GM19238 (cell line): ENCODE measurements around the gene SC5D.
A peak's percentile ranks its signal among the peaks of the same experiment; 100 is the strongest.

ENCODE experiments used
- DNase-seq: peaks from one replicate; pipeline ENCODE4 v3.0.0; 2011; ENCODE audit warnings: low spot score; ENCODE audit not compliant: insufficient read length

Gene SC5D, protein sequence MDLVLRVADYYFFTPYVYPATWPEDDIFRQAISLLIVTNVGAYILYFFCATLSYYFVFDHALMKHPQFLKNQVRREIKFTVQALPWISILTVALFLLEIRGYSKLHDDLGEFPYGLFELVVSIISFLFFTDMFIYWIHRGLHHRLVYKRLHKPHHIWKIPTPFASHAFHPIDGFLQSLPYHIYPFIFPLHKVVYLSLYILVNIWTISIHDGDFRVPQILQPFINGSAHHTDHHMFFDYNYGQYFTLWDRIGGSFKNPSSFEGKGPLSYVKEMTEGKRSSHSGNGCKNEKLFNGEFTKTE

DNA sequence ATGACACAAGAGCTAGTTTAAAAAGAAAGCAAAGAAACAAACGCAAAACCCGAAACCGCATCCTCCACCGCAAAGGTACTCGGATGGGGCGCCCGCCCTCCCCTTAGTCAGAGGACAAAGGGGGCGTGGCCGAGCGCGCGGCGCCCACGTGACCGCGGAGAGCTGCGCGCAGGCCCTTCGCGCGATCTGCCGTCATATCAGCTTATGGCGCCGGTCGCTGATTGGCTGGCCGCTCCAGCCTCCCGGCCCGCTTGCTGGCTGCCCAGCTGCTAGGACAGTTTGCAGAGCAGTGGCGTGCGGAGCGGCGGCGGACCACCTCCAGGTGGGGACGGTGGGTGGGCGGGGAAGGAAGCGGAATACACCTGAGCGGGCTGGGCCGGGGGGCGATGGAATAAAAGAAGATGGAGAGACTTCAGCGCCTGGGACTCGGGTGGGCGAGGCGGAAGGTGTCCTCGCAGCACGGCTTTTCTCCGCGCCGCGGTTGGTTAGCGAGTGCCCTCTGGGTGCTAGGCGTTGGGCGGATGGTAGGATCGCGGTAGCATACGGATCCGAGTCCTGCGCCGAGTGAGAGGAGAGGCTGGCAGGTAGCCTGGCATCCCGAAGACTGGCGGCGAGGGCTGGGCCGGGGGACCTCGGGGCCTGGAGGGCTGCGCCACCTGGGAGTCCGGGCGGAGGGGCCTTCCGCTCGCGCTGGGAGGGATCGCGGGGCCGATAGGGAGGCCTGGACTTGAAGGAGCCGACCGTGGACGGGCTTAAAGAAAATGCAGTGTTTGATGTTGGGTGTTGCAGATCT is at the start of gene SC5D:
SC5D (plus strand) TSS at position 277 of the 793 bp plus-strand sequence. CDS start 10,605 bp downstream, outside the sequence.
- peak; percentile 90 for DNase-seq

DNA sequence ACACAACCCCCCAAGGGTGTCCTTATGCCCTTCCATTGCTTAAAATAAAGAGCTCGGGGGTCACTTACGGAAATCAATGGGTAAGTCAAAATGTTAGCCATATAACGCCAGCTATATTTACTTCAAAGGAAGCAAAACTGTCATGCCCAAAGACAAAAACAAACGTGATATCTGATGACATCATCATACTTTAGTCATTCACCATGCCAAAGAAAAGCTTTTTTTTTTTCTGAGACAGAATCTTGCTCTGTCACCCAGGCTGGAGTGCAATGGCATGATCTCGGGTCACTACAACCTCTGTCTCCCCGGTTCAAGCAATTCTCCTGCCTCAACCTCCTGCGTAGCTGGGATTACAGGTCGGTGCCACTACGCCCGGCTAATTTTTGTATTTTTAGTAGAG is 47.7 kb upstream of the SC5D start:
- DNase-seq: no peak

DNA sequence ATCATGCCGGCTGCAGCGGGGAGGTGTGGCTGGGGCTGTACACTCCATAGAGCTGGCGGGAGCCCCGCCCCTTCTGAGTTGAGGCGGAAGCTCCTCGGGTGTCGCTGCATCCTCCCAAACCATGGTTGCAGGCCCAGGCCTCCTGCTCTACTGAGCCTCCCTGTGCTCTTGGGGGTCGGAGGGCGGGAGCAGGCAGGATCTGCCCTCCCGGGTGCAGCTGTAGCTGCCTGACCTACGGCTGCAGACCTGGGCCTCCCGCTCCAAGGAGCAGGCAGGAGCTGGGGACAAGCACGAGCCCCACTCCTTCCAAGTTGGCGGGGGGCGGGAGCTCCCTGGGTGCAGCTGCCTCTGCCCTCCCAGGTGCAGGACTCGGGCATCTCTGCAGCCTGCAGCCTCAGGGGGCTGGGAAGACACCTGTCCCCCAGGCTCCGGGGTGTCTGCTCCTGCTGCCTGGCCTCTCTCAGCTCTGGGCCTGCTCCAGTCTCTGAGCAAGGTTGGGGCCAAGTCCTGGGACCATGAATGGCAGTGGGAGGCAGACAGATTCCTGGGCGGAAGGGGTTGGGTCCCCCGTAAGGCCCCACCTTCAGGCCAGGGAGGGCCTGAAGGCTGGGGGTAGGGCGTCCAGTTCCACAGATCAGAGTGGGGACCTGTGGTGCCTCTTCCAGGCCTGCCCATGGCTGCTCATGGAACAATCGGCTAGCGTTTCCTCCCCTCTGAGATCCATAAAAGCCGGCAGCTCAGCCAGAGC is 46.4 kb upstream of the SC5D start:
- no peak for DNase-seq

DNA sequence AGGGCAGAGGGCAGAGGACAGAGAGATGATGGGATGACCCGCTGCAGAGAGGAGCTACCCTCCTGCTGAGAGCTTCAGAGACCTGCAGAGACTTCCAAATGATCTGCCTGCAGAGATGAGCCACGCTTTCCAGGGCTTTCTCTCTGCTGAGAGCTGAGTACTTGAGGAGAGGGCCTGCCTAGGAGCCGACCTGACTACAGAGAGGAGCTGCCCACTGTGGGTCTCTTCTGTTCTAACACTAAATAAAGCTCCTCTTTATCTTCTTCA is 45.9 kb upstream of the SC5D start:
- DNase-seq: no peak

DNA sequence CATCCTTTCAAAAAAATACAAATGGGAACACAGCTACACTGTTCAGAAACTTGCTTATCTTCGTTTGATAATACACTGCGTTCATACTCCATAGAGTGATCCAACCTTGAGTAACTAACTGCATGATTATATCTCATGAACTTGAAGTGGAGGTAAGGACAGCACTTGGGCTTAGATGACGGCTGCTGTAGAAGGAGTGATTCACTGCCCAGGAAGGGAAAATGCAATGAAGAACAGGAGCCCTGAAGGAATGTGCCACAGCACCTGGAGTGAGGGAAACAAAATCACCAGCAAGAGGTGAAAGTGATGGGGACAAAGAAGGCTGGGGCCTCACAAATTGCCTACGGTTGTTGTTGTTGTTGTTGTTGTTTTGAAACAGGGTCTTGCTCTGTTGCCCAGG is 44.1 kb upstream of the SC5D start:
- DNase-seq: no peak

DNA sequence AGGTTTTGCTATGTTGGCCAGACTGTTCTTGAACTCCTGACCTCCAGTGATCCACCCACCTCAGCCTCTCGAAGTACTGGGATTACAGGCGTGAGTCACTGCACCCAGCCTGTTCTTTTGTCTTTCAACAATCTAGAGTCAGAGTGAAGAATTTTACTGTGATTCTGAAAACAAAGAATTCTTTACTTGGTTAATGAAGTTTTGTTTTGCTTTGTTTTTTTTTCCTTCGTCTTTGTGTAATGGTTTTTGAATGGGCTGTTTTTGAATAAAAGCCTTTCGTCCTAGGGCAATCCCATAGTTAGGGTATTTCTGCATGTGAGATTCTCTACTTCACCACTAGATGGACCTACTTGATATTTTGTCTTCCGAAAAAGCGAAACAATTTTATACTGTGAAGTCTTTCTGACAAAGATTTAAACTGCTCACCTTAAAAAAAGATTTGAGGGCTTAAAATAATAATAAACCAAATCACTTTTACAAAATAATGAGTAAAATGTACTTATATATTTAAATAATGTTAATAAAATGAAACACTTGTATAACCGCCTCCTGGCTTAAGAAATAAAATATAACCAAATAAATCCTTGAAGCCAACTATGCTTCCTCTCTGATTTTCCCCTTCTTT is 43.4 kb upstream of the SC5D start:
- DNase-seq: peak; percentile 30

DNA sequence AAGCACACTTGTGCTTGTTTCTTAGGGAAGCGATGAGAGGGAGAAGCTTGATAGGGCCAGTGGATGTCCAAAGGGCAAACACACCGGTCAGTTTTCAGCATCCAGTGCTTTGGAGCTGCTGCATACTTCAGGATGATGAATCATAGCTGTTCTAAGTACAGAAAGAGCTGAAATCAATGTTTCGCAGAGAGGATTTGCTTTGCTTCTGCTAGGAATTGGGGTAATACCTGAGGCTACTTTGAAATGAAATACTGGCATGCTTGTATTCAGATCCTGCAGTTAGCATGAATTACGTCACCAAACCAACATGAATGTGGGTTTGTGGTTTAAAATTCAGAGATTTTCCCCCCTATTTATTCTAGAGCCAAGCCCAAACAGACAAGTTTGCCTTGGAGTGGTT is 41.7 kb upstream of the SC5D start:
- no peak for DNase-seq

DNA sequence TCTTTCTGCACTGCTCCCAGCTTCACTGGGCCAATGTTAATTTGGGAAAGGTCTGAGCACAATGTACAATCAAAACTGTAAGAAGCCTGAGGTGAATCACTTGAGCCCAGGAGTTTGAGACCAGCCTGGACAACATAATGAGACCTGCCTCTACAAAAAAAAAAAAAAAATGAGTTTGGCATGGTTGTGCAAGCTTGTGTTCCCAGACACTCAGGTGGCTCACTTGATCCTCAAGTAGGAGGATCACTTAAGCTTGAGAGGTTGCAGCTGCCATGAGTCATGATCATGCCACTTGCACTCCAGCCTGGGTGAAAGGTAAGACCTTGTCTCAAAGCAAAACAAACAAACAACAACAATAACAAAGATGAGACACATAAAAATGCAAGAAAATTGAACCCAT is 38.6 kb upstream of the SC5D start:
- DNase-seq: no peak

DNA sequence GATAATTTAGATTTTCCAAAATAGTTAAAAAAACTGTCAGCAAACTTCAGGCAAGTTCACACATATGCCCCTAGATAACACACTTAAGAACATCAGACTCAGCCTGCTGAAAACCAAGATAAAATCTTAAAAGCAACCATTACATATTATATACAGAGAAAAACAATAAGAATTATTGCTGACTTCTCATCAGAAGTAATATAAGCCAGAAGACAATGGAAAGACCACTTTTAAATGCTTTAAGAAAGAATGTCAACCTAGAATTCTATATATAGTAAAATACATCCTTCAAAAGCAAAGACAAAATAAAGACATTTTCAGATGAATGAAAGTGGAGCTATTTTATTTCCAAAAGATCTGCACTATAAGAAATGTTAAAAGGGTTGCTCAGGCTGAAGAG is 37.8 kb upstream of the SC5D start:
- DNase-seq: no peak

DNA sequence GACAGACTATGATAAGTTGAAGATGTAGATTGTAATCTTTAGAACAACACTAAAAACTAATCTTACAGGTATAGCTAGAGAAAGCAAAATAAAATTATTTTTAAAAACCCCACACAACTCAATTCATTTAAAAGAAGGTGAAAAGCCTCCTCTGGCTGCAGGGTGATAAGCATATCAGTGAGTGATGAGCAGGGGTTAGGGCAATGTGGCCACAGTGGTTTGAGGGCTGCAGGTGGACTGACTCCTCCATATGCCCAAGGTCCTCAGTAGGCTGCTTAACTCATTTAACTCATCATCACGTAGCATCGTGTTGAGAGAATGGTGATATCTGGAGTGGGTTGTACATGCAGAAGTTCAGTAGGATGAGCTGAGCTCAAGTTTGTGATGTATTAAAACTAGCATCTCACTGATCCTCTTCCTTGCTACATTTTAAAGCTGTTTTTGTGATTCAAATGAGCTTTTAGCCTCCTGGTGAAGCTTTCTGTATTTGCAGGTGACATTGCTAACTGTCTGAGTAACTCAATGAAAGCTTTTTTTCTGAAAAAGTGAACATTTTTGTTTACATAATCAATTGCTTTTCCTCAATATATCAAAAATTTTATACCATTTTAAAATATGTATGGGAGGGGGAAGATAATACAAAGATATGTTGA is 37.0 kb upstream of the SC5D start:
- no peak for DNase-seq

DNA sequence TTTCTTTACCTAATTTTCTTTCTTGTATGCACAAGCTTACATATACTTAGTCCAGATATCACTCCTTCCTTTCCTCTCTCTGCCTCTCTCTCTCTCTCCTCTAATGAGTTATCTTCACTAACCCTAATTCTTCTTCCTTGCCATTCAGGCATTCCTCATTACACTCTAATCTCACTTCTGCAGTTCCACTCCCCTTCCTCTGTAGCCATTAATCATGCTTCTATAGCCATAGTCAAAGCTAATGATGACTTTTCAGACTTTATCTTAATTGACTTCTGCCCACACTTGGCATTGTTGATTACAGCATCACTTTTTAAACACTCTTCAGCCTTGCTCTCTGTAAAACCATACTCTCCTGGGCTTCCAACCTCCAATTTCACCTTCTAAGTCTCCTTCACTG is 35.3 kb upstream of the SC5D start:
- no peak for DNase-seq

DNA sequence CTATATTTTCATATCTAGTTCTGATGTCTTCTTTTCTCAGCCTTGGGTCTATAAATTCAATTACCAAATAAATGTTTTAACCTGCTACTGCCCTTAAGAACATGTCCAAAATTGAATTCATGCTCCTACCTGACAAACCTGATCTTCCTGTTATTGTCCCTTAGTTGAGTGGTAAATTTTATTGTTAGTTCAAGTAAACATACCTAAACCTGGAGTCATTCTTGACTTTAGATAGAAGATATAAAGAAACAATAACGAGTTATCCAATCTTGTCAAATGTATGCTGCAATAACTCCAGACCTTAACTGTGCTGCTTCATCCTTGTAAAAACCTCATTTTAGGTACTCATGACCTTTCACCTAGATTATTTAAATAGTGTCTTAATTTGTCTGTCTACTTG is 34.6 kb upstream of the SC5D start:
- DNase-seq: no peak

DNA sequence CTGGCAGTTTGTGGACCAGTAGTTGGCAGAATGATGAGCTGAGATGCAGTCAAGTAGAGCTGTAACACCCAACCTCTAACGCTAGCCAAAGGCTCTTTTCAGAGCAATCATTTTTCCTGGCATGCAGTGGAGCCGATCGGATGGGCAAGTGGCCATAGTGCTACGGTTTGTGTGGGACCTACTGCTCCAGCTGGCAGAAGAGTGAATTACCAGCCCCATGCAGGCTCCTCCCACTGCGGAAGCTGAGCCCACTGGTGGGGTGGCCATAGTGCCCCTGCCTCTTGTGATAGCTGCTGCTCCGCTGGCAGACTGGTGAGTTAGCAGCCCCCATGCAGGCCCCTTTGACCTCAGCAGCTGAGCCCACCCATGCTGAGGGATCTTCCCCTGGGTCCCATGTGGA is 27.0 kb upstream of the SC5D start:
- DNase-seq: no peak

DNA sequence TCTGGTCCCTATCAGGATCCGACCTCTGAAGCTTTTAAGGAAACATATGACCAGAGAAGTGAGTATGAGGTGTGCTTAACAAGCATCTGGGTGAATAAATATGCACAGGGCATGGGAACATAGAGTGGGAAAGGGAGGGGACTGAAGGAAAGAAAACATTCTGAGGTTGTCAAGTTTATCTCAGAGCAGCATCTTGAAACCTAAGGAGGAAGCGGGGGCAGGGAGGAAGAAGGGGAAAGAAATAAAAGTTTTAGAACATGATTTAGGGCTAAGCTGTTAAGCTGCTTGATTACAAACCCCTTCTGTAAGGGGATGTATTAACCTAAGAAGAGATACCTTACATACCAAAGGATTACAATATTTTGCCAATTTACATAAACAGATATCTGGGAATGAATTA is 24.0 kb upstream of the SC5D start:
- DNase-seq: no peak

DNA sequence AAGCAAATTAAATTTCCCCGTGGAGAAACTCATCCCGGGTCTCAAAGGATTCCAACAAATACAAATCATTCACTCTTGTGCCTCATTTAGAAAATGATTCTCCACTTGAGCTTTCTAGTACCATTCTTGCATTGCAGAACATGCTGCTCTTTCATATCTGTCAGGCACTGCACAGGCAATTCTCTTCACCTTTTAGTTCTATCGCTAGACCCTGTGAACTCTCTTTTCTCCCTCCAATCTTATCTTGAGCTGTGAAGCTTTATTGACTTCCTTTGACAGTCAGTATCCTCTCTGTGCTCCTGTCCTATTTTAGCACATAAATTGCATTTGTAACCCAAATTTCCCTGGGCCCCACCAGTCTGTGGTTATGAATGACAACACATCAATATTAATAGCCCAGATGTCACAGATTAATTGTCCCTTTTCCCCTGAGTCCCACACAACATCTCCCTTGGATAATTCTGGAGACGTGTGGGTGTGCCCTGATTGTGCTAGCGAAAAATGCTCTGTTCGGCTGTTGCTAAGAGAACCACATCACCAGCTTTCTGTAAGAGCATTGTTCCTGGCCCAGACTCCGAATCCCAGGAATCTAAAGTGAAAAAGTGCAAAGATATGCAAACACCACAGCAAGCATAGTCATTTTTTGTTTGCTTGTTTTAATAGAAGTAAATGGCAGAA is 22.4 kb upstream of the SC5D start:
- DNase-seq: no peak

DNA sequence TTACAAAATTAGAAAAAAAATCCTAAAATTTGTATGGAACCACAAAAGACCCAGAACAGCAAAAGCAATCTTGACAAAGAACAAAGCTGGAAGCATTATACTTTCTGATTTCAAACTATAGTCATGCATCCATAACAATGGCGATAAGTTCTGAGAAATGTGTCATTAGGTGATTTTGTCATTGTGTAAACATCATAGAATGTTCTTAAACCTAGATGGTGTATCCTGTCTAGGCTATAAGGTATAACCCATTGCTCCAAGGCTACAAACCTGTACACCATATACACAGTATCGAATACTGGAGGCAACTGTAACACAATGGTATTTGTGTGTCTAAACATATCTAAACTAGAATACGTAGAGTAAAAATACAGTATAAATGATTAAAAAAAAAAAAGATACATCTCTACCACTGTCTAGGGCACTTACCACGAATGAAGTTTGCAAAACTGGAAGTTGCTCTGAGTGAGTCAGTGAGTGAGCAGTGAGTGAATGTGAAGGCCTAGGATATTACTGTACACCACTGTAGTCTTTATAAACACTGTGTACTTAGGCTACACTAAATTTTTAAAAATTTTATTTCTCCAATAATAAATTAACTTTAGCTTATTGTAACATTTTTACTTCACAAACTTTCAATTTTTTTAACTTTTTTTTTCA is 18.1 kb upstream of the SC5D start:
- DNase-seq: no peak

DNA sequence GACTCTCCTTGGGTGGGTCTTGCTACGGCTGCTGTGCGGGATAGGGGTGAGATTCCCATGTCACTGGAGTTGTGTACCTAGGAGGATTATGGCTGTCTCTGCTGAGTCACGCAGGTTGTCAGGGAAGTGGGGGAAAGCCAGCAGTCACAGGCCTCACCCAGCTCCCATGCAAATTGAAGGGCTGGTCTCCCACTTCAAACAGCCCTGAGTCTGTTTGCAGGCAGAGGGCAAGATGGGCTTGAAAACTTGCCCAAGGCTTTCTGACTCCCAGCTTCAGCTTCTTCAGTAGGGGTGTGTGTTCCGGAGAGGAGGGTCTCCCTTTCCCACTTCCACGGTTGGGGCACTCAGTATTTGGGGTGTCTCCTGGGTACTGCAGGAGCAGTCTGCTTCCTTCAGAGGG is 10.9 kb upstream of the SC5D start:
- DNase-seq: no peak

DNA sequence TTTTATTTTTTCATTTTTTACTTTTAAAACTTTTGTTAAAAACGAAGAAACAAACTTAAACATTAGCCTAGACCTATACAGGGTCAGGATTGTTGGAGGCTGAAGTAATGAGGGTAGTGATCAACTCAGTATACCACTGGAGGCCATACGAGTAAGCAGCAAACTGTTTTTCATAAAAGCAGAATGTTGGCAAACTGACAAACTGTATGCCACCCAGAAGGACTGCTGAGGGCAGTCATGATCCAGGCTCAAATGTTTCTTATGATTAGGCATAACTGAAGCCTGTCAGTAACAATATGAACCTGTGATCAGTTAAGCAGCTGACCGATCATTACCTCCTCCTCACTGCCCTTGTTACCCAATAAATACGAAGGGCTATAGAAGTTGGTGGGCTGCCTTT is 10.2 kb upstream of the SC5D start:
- no peak for DNase-seq

DNA sequence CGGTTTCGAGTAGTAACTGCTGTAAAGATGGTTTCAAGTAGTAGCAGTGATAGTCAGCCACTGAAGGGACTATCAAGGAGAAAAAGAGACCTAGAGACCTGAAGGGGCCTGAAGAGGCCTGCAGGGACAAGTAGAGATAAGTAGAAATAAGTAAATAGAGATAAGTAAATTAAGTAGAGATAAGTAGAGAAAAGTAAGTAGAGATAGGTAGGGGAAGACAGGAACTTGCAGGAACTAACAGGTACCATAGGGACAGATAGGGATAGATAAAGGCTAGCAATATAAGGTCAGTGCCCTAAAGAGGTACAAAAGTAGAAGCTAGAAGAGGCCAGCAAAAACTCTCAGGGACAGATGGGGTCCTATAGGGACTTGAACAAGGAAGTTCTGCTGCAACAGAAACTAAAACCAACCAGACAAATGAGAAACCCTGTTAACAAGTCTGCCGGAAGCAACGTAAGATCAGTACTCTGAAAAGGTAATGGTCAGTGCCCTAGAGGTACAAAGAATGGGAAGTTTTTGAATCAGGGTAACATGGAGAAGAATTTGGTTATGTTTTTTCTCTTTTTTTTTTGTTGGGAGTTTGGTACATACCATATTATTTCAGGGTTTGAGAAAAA is 9.6 kb upstream of the SC5D start:
- DNase-seq: peak; percentile 20

DNA sequence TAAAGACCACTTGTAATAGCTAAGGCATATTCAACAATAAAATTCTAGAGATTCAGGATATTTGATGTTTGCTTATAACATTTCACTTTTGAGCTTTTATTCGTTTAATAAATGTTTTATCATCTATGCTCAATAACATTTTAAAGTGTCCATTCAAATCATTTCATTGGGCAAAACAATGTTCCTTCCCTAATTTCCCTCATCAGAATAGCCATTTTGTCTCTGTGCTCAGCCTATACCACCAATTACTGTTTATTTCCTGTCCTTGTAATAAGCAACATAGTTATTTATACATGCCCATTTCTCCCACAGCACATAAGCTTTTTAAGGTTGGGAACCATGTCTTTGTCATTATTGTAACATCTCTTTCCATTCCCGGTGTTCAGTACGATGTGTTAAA is 1.3 kb upstream of the SC5D start:
- no peak for DNase-seq
